GM20431 (cell line): ENCODE measurements around the gene SDS.

Source experiments
- in situ Hi-C: fragments of 300-500 bp; cut with MseI, MboI; formaldehyde crosslinking; loops from one replicate; pipeline ENCODE4 v1.15.0; 2020; ENCODE audit warnings: low sequenced_read_pairs; ENCODE audit not compliant: unreplicated experiment

SDS gene

GRCh38 chr12:113402586-113403260 is 964 bp downstream of the SDS start:
- in situ Hi-C loops, result no loop called here

- in situ Hi-C loops, result no loop called here
Measured at GRCh38 chr12:113401066-113402000, 2.4 kb downstream of the SDS start.

DNA sequence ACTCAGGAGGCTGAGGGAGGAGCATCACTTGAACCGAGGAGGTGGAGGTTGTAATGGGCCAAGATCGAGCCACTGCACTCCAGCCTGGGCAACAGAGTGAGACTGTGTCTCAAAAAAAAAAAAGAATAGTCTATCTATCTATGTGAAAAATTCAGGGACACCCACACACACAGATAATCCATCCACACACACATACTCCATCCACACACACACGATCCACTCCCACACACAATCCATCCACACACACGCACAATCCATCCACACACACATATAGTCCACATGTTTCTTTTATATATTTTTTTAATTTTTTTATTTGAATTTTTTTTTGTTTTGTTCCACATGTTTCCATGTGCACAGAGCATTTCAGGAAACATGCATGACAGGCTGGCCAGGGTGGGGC is 3.3 kb downstream of the SDS start:
- in situ Hi-C loops, result no loop called here

DNA sequence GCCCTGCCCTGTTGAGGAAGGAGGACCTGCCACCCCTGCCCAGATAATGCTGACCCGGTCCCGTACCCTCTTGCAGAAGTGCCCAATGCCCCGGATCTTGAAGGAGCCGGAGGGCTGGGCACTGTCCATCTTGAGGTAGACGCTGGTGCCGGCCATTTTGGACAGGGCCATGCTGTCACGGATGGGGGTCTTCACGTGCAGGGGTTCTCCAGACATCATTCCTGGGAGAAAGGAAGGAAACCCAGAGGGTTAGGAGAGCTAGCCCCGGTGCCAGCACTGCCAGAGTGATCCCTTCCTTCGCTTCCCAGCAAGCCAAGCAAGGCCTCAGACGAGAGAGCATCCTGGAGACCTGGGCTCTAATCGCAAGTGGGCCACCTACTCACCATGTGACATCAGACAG is 4.2 kb downstream of the SDS start:
- in situ Hi-C loops, result no loop called here

- in situ Hi-C loops, result no loop called here
Measured at GRCh38 chr12:113398346-113399290, 5.1 kb downstream of the SDS start.

DNA sequence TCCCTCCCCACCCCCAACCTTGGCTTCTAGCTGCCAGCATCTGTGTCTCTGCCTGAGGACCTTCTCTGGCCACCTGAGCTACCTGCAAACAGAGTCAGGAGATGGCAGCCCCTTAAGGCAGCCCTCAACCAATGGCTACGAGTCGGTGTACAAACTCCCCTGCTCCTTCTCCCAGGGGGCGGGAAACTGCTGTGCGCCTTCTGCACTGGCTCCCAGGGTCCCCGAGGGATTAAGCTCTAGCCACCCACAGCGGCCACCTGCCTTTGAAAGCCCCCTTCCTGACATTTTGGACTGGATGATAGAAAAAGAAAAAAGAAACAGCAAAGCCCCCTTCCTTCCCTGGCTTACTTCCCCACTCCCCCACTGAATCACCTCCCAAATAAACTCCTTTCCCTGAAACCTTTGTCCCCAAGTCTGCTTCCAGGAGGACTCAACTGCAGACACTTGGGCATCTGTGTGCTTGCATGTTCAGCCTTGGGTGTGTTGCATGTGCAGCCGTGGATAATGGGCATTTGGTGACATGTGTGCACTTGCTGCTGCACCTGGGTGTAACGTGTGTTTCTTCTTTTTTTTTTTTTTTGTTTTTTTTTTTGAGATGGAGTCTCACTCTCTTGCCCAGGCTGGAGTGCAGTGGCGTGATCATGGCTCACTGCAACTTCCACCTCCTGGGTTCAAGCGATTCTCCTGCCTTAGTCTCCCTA is 6.0 kb downstream of the SDS start:
- in situ Hi-C loops, result no loop called here

DNA sequence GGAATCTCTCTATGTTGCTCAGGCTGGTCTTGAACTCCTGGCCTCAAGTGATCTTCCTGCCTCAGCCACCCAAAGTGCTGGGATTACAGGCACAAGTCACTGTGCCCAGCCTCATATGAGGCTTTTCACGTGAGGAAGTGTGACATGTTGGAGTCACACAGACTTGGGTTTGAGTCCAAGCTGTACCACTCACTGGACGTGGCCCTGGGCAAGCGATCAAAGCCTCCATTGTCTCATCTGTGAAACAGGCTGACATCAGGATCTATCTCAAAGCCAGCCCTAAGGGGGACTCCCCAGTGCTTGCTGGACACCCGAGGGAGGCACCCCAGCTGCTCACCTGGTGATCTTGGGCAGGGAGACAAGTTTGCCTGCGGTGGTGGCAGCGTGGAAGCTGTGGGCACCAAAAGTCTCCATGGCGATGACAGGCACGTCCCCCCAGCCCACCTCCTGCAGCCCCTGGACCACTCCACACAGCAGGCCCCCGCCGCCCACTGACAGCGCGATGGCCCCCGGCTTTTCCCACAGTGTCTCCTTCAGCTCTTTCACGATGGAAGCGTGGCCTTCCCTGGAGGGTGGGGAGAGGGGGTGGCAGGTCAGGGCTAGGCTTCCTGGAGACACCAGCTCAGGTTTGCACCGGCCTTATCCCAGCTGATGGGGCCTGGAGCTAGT is 6.7 kb downstream of the SDS start:
- in situ Hi-C loops, result no loop called here

GRCh38 chr12:113396200-113396599 is 7.5 kb downstream of the SDS start:
- in situ Hi-C loops, result no loop called here

GRCh38 chr12:113395119-113395518 is 8.6 kb downstream of the SDS start:
- in situ Hi-C loops, result no loop called here

DNA sequence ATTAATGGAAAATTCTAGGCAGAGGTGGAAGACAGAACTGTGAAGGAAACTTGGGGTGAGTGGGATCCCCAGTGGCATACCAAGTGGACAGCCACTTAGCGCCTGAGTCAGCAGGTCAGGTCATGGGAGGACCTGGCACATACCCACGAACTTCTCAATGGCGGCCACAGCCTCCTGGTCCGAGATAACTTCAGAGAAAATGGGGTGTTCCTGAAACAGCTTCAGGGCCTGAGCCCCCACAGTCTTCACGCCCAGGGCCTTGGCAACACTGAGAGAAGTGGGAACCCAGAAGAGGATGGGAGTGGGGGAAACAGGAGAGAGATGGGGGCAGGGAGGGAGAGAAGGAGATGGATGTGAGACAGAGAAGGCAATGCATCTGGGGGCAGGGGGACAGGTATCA is 9.9 kb downstream of the SDS start:
- in situ Hi-C loops, result no loop called here

GRCh38 chr12:113392988-113393579 is 10.6 kb downstream of the SDS start:
- in situ Hi-C loops, result no loop called here

DNA sequence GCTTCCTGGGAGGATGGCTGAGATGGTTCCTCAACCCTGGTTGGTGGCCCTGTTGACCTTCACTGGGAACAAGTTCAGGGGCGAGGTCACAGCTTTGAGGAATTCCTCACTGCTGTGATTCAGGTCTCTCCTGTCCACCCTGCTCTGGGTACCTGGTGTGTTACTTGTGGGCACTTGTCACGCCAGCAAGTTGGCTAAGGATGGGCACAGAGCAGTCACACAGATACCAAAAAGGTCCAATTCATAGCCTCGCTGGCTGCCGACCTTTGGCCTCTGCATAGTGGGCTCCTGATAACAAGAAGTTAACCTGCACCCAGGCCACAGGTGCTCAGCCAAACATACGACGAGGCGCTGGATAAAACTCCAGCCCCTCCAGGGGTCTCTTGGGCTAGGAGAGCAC is 11.2 kb downstream of the SDS start:
- in situ Hi-C loops, result no loop called here

- in situ Hi-C loops, result no loop called here
Measured at GRCh38 chr12:113391650-113392337, 11.9 kb downstream of the SDS start.

- in situ Hi-C loops, result no loop called here
Measured at GRCh38 chr12:113391145-113391544, 12.5 kb downstream of the SDS start.

- in situ Hi-C loops, result no loop called here
Measured at GRCh38 chr12:113390064-113391043, 13.3 kb downstream of the SDS start.

GRCh38 chr12:113388351-113388750 is 15.3 kb downstream of the SDS start:
- in situ Hi-C loops, result no loop called here

DNA sequence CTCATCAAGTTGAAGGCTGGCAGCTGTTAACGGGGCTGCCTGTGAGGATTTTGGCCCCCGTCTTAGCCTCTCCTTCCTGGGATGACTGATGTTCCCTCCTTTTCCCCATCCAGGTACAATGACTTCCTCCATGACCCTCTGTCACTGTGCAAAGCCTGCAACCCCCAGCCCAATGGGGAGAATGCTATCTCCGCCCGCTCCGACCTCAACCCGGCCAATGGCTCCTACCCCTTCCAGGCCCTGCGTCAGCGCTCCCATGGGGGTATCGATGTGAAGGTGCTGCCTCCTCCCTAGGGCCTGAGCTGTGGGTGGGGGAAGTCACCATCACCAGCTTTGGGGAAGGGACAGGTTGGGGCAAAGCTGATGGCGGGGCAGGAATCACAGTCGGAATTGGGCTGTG is 16.1 kb downstream of the SDS start:
- in situ Hi-C loops, result no loop called here
